Peyer's patch (tissue), 4 donors: Measurements from ENCODE around the gene TMEM31.
"Not testable (repeated sequence)": the region's sequence is repeated elsewhere in the genome, so short reads cannot be mapped to it uniquely, and the experiment has no call there.

Experiments
- CTCF ChIP-seq, 6 experiments: fragments of 450-650 bp in 4 of 6; fragments of 200-600 bp in 2 of 6; sonication (generic) in 1 of 6; IDR thresholded peaks; one replicate each; pipeline ENCODE4 v1.5.1; 2017 to 2019; ENCODE audit warnings: antibody characterized with exemption in 6 of 6, mild to moderate bottlenecking in 3 of 6, moderate library complexity in 1 of 6
- POLR2A ChIP-seq, 2 donors: fragments of 450-650 bp; IDR thresholded peaks; one replicate each; pipeline ENCODE4 v1.5.1; 2017; ENCODE audit warnings: antibody characterized with exemption in 2 of 2, mild to moderate bottlenecking in 2 of 2, moderate library complexity in 2 of 2

GRCh38 chrX:103763541-103763940 is 52.8 kb downstream of the TMEM31 start:
- not testable (repeated sequence) for TF ChIP-seq POLR2A, CTCF (IDR thresholded peaks at IDR 0.05)
